Heart left ventricle (tissue), 16 donors: ENCODE data around the gene ARHGEF12. TPM values are rescaled to one million over a fixed set of nuclear protein-coding genes. Genes with fewer than 3 reads are reported as not detected.

Experiments
- ATAC-seq, 4 donors: fragments of 200-7000 bp; cut with Tn5 transposase; one replicate each; pipeline ENCODE4 v1.9.1; 2020 to 2022; ENCODE audit warnings: moderate library complexity in 4 of 4, mild to moderate bottlenecking in 3 of 4, moderate number of reproducible peaks in 1 of 4
- DNase-seq, 5 donors: peaks; one replicate each; pipeline ENCODE4 v3.0.0-alpha.2; 2020
- H3K27ac ChIP-seq, 12 donors: fragments of 200-600 bp; sonication (generic) in 4 of 12; one replicate each; pipeline versions ENCODE4 v1.5.0 to v1.8.0; 2016 to 2022; ENCODE audit warnings: mild to moderate bottlenecking in 2 of 12
- H3K27me3 ChIP-seq, 9 donors: fragments of 200-600 bp; sonication (generic) in 2 of 9; one replicate each; pipeline versions ENCODE4 v1.5.1 to v1.8.0; 2016 to 2022; ENCODE audit warnings: mild to moderate bottlenecking in 3 of 9
- H3K36me3 ChIP-seq, 9 donors: fragments of 200-600 bp; sonication (generic) in 2 of 9; one replicate each; pipeline versions ENCODE4 v1.5.0 to v1.8.0; 2018 to 2022; ENCODE audit warnings: mild to moderate bottlenecking in 2 of 9
- H3K4me1 ChIP-seq, 12 donors: fragments of 200-600 bp; sonication (generic) in 4 of 12; one replicate each; pipeline versions ENCODE4 v1.5.0 to v1.8.0; 2016 to 2022; ENCODE audit warnings: mild to moderate bottlenecking in 3 of 12
- H3K4me3 ChIP-seq, 12 donors: fragments of 200-600 bp; sonication (generic) in 4 of 12; one replicate each; pipeline versions ENCODE4 v1.5.0 to v1.8.0; 2017 to 2022; ENCODE audit warnings: mild to moderate bottlenecking in 9 of 12, moderate library complexity in 4 of 12
- H3K9me3 ChIP-seq, 12 donors: fragments of 200-600 bp; sonication (generic) in 4 of 12; one replicate each; pipeline versions ENCODE4 v1.5.0 to v1.8.0; 2016 to 2022; ENCODE audit warnings: mild to moderate bottlenecking in 1 of 12
- POLR2A ChIP-seq, 2 donors: fragments of 450-650 bp; IDR thresholded peaks; one replicate each; pipeline ENCODE4 v1.6.1; 2017; ENCODE audit warnings: antibody characterized with exemption in 2 of 2, mild to moderate bottlenecking in 2 of 2, moderate library complexity in 2 of 2
- WGBS, 4 donors: extraction: QIAGEN DNeasy Blood & Tissue Kit in 2 of 4; methylation state at CpG; one replicate each; pipeline versions ENCODE4 v1.1.5 to v1.1.7; 2013 to 2018; 5-methylcytosine and 5-hydroxymethylcytosine counted together
- intact Hi-C, 10 donors: fragments of 100-400 bp; cut with DNase I; formaldehyde crosslinking; loops; one replicate each; pipeline versions ENCODE4 v1.11.1 to v1.14.2; 2022
- polyA plus RNA-seq, 2 donors: library from polyadenylated mRNA; stranded (reverse); fragments of 200-250 nt; gene quantifications; one replicate each; pipeline ENCODE4 v1.2.3, GENCODE V29; 2013
- total RNA-seq, 9 donors: library from RNA; depleted of rRNA in 2 of 9; stranded (reverse); fragments of >200 nt in 2 of 9; fragmentation: NEBNext Ultra II Directional in 3 of 9; extraction: Animal tissue kit (Norgen Biotek cat#: 25700) in 3 of 9; gene quantifications; one replicate each; pipeline versions ENCODE4 v1.1.0 to v1.2.4, GENCODE V29; 2016 to 2023
- TF ChIP-seq, protein P1 (sequence below), 12 donors: fragments of 200-600 bp; sonication (generic) in 4 of 12; IDR thresholded peaks; one replicate each; pipeline versions ENCODE4 v1.5.0 to v1.8.0; 2018 to 2022; ENCODE audit warnings: antibody characterized with exemption in 12 of 12, mild to moderate bottlenecking in 5 of 12
- donor health status: ischemic (EF 13 %, LVEDD 7.1; RV severe dilation, severe dysfunction).
- donor health status: healthy with polysubstance abuse.
- donor health status: DM: no; HTN: yes; CAD: no.
- donor health status: DM: no; HTN: no; CAD: no.
- donor health status: ischemic (EF 25% LVEDD 6.9; RV normal size, moderate dysfunction).
- donor health status: ischemic (EF 25% LVEDD 5.7; RV mildly dilated, moderate dysfunction).
- donor health status: healthy.
- donor health status: DM: yes; HTN: yes; CAD: no.
- donor health status: ischemic (EF 35%, LVEDD 5.7; RV mildly dilated, moderate dysfunction).
- donor health status: nonischemic (EF 11% LVEDD 7.7; RV severe dilation, severe dysfunction).
- donor health status: DM: yes; HTN: yes; CAD: no.
- donor health status: PGD.
- donor health status: ischemic (EF 29% LVEDD 5.4; RV normal size, mild dysfunction).
- donor health status: nonischemic (EF 23%, LVEDD 6.1; RV moderate dilation, normal function).

The ARHGEF12 gene
- total and polyA plus RNA-seq, 11 donors: 22.0 to 140 (median 112) TPM

DNA sequence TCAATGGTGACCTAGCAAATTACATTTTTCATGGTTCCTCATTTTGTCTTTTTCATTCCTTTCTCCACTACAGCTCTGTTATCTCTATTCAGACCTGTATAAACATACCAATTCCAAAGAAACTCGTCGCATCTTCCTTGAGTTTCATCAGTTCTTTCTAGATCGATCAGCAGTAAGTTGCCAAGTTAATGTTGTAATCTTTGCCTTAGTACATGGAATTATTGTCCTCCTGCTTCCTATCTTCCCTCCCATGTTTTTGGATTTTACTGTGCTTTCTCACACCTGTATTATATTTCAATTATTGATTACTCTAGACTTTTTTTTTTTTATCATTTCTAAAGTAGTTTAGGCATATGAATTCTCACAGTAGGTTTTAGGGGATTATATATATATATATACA is 105.8 kb downstream of the ARHGEF12 start:
- TF ChIP-seq POLR2A (IDR thresholded peaks at IDR 0.05): no peak
- TF ChIP-seq, protein P1, sequence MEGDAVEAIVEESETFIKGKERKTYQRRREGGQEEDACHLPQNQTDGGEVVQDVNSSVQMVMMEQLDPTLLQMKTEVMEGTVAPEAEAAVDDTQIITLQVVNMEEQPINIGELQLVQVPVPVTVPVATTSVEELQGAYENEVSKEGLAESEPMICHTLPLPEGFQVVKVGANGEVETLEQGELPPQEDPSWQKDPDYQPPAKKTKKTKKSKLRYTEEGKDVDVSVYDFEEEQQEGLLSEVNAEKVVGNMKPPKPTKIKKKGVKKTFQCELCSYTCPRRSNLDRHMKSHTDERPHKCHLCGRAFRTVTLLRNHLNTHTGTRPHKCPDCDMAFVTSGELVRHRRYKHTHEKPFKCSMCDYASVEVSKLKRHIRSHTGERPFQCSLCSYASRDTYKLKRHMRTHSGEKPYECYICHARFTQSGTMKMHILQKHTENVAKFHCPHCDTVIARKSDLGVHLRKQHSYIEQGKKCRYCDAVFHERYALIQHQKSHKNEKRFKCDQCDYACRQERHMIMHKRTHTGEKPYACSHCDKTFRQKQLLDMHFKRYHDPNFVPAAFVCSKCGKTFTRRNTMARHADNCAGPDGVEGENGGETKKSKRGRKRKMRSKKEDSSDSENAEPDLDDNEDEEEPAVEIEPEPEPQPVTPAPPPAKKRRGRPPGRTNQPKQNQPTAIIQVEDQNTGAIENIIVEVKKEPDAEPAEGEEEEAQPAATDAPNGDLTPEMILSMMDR (IDR thresholded peaks at IDR 0.05): no peak
- H3K9me3 ChIP-seq: no peaks in the 10 kb centered on the region
- H3K27ac ChIP-seq: no peak overlapping the region
- no peak overlapping the region for H3K4me3 ChIP-seq
- DNase-seq: no peak
- H3K27me3 ChIP-seq: no peaks in the 10 kb centered on the region
- no peak for ATAC-seq
- intact Hi-C loops: loop anchor here in 1 of 10 donors (5.0 kb wide), 1 partner anchor 35 kb away; no protein-coding TSS in a partner anchor
- 84 to 85% (median 85%) methylated on average over 3 of the region's 3 CpGs for WGBS, 4 donors
- peaks cover 0 to 100% (median 66%) of the 10 kb centered on the region in 9 donors for H3K36me3 ChIP-seq
- H3K4me1 ChIP-seq: no peaks in the 10 kb centered on the region

DNA sequence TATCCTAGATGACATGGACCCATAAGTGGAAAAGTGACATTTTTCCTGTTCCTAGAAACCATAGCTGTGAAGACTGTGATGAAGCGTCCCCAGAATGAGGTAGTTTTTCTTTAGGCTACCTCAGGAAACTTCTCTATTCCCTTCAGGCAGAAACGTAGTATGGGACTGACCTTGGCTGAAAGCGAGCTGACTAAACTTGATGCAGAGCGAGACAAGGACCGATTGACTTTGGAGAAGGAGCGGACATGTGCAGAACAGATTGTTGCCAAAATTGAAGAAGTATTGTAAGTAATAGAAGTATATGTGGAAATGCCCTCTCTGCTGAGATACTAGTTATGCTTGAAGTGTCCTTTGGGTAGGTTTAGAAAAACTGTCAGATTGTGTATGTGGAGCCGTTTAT is 110.6 kb downstream of the ARHGEF12 start:
- Histone ChIP-seq H3K27ac (no peak overlapping the region), H3K36me3 (peaks cover 5 to 100% (median 91%) of the 10 kb centered on the region in 9 donors), H3K4me3 (no peak overlapping the region), H3K4me1 (no peaks in the 10 kb centered on the region), H3K27me3 (no peaks in the 10 kb centered on the region), H3K9me3 (no peaks in the 10 kb centered on the region)
- WGBS, 4 donors: 86 to 94% (median 92%) methylated on average over 7 of the region's 7 CpGs
- no peak for DNase-seq
- intact Hi-C loops: no loop called here
- no peak for ATAC-seq
- no peak for TF ChIP-seq POLR2A (IDR thresholded peaks at IDR 0.05)
- TF ChIP-seq, protein P1 (IDR thresholded peaks at IDR 0.05): no peak

DNA sequence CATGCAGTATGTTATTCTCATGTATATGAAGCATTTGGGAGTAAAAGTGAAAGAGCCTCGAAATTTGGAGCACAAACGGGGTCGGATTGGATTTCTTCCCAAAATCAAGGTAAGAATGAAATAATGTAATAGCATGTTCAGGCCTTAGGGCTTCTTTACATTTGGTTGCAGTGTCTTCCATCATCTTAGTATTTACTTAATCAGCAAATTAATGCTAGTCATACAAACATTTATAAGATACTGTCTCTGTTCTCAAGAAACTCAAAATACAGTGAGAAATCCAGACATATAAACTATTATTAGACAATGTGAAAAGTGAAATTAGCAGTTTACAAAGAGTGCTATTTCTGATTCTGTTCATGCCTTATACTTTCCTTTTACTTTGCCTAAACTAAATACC is 112.0 kb downstream of the ARHGEF12 start:
- TF ChIP-seq POLR2A (IDR thresholded peaks at IDR 0.05): no peak
- TF ChIP-seq, protein P1 (IDR thresholded peaks at IDR 0.05): no peak
- Histone ChIP-seq H3K9me3 (no peaks in the 10 kb centered on the region), H3K27ac (no peak overlapping the region), H3K4me3 (no peak overlapping the region), H3K4me1 (no peaks in the 10 kb centered on the region), H3K36me3 (peaks cover 5 to 100% (median 93%) of the 10 kb centered on the region in 9 donors), H3K27me3 (no peaks in the 10 kb centered on the region)
- WGBS, 4 donors: 88 to 90% (median 89%) methylated on average over 3 of the region's 3 CpGs
- ATAC-seq (no peak), DNase-seq (no peak)
- intact Hi-C loops: no loop called here

DNA sequence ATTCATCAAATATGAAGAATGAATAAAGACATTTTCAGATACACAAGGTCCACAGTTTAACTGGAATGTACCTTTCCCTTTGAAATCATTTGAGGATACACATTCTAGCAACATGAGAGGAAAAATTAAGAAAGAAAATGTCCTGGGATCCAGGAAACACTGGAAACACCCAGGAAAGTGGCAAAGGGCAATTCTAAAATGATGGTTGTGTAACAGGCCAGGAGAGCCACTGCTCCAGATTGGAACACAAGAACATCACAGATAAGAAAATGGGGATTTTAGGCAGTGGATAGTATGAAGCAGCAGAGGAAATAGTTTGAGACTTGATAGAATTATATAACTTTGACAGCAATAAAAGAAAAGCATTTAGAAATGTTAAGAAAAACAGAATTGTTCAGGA is 119.3 kb downstream of the ARHGEF12 start:
- Histone ChIP-seq H3K36me3 (peaks cover 2 to 100% (median 97%) of the 10 kb centered on the region in 9 donors), H3K9me3 (no peaks in the 10 kb centered on the region), H3K4me1 (peaks cover 0 to 7% (median 0%) of the 10 kb centered on the region in 12 donors), H3K4me3 (no peak overlapping the region), H3K27ac (no peak overlapping the region), H3K27me3 (no peaks in the 10 kb centered on the region)
- ATAC-seq: no peak
- no peak for DNase-seq
- intact Hi-C loops: no loop called here
- TF ChIP-seq, protein P1 (IDR thresholded peaks at IDR 0.05): no peak
- TF ChIP-seq POLR2A (IDR thresholded peaks at IDR 0.05): no peak
